HCT116 (cell line): ENCODE measurements around the gene PTCD1. TPM values are rescaled to one million over a fixed set of nuclear protein-coding genes. Genes with fewer than 3 reads are reported as not detected.

Experiments used
- ATAC-seq: fragments of 200-7000 bp; cut with Tn5 transposase; 2 replicates; pipeline ENCODE4 v1.9.1; 2020; ENCODE audit warnings: mild to moderate bottlenecking, moderate library complexity
- BruUV-seq: library from RNA; stranded (reverse); fragments of 400-500 nt; replicated peaks from 2 replicates; lab custom pipeline; 2021; lab: Mats Ljungman, UMichigan
- CTCF ChIA-PET: fragments of 300-600 bp; sonication (Branson Sonifier 250); formaldehyde crosslinking; loops from one replicate; lab custom pipeline; 2021; ENCODE audit warnings: antibody characterized with exemption; lab: Charles Lee
- POLR2A ChIA-PET: fragments of 300-600, 350-600 bp; sonication (Branson Sonifier 250); formaldehyde crosslinking; loops from one replicate; lab custom pipeline; 2021; ENCODE audit warnings: antibody characterized with exemption; lab: Charles Lee
- RAD21 ChIA-PET, 2 experiments: fragments of 300-600 bp; sonication (Branson Sonifier 250); formaldehyde crosslinking; loops; one replicate each; lab custom pipeline; 2023; ENCODE audit warnings: low total read pairs in 2 of 2; ENCODE audit not compliant: uncharacterized antibody in 2 of 2, unreplicated experiment in 2 of 2, low non-redundant PET in 1 of 2; lab: Charles Lee
- DNase-seq: peaks from one replicate; pipeline ENCODE4 v3.0.0-alpha.2; 2010; ENCODE audit warnings: low read depth, low spot score
- H2AFZ ChIP-seq: fragments of 200-600 bp; shearing (Covaris generic), sonication (generic); 2 replicates; pipeline ENCODE4 v1.6.1; 2017; ENCODE audit warnings: low read depth, mixed run types, mixed read lengths, antibody characterized with exemption, low read length; ENCODE audit not compliant: poor library complexity, severe bottlenecking
- H3K27ac ChIP-seq: 2 replicates; pipeline ENCODE4 v1.5.1; 2012; ENCODE audit warnings: low read depth, low read length
- H3K27me3 ChIP-seq: fragments of 200-600 bp; sonication (generic); 2 replicates; pipeline ENCODE4 v1.6.1; 2016; ENCODE audit warnings: mixed run types, low read length, mixed read lengths; ENCODE audit not compliant: insufficient read depth
- H3K36me3 ChIP-seq, 2 experiments: fragments of 200-500 bp in 1 of 2; fragments of 200-600 bp in 1 of 2; sonication (Bioruptor generic) in 1 of 2; sonication (generic) in 1 of 2; 2 replicates each; pipeline versions ENCODE4 v1.5.1 to v1.6.1; 2014 to 2016; ENCODE audit warnings: low read length in 2 of 2, inconsistent platforms in 1 of 2, mixed read lengths in 1 of 2, mixed run types in 1 of 2; ENCODE audit not compliant: insufficient read depth in 2 of 2, control insufficient read depth in 1 of 2
- H3K4me1 ChIP-seq, 2 experiments: fragments of 200-600 bp in 1 of 2; sonication (generic) in 1 of 2; 2 replicates each; pipeline versions ENCODE4 v1.5.1 to v1.6.1; 2012 to 2017; ENCODE audit warnings: low read length in 2 of 2, inconsistent platforms in 1 of 2, mild to moderate bottlenecking in 1 of 2, mixed read lengths in 1 of 2, mixed run types in 1 of 2, moderate library complexity in 1 of 2; ENCODE audit not compliant: insufficient read depth in 2 of 2, control insufficient read depth in 1 of 2
- H3K4me2 ChIP-seq: fragments of 200-600 bp; sonication (generic); 2 replicates; pipeline ENCODE4 v1.6.1; 2017; ENCODE audit warnings: mixed run types, low read length, mixed read lengths
- H3K4me3 ChIP-seq, 2 experiments: fragments of 200-600 bp in 1 of 2; sonication (generic) in 1 of 2; replicated peaks in 1 of 2; 2 replicates each; pipeline ENCODE4 v1.5.1; 2011 to 2016; ENCODE audit warnings: low read length in 2 of 2, control low read depth in 1 of 2, low read depth in 1 of 2, mild to moderate bottlenecking in 1 of 2, mixed read lengths in 1 of 2, mixed run types in 1 of 2
- H3K79me2 ChIP-seq: fragments of 200-600 bp; sonication (generic); 2 replicates; pipeline ENCODE4 v1.6.1; 2017; ENCODE audit warnings: mild to moderate bottlenecking, mixed run types, low read length, moderate library complexity, mixed read lengths; ENCODE audit not compliant: insufficient read depth
- H3K9ac ChIP-seq: fragments of 200-600 bp; sonication (generic); 2 replicates; pipeline ENCODE4 v1.6.1; 2016; ENCODE audit warnings: low read length, mixed read lengths
- H3K9me2 ChIP-seq: fragments of 200-600 bp; sonication (generic), shearing (Covaris generic); 2 replicates; pipeline ENCODE4 v1.6.1; 2017; ENCODE audit warnings: mixed run types, mild to moderate bottlenecking, moderate library complexity; ENCODE audit not compliant: insufficient read depth
- H3K9me3 ChIP-seq, 2 experiments: fragments of 200-500 bp in 1 of 2; fragments of 200-600 bp in 1 of 2; sonication (Bioruptor generic) in 1 of 2; sonication (generic) in 1 of 2; 2 replicates each; pipeline ENCODE4 v1.6.1; 2014 to 2017; ENCODE audit warnings: low read length in 2 of 2, mixed read lengths in 2 of 2, inconsistent platforms in 1 of 2, low read depth in 1 of 2, mild to moderate bottlenecking in 1 of 2, mixed run types in 1 of 2, moderate library complexity in 1 of 2; ENCODE audit not compliant: control insufficient read depth in 1 of 2, insufficient read depth in 1 of 2
- H4K20me1 ChIP-seq: fragments of 200-600 bp; sonication (generic), shearing (Covaris generic); 2 replicates; pipeline ENCODE4 v1.6.1; 2017; ENCODE audit warnings: mixed run types, mild to moderate bottlenecking, moderate library complexity; ENCODE audit not compliant: insufficient read depth
- CBX3 ChIP-seq: IDR thresholded peaks from 2 replicates; pipeline ENCODE4 v1.6.1; 2012; ENCODE audit warnings: low read depth
- EGR1 ChIP-seq: IDR thresholded peaks from 2 replicates; pipeline ENCODE4 v1.6.1; 2012; ENCODE audit warnings: low read depth
- ELF1 ChIP-seq: IDR thresholded peaks from 2 replicates; pipeline ENCODE4 v1.6.1; 2012; ENCODE audit warnings: low read depth, borderline replicate concordance
- EZH2 ChIP-seq: fragments of 200-600 bp; sonication (generic); IDR thresholded peaks from 2 replicates; pipeline ENCODE4 v1.6.1; 2017; ENCODE audit warnings: antibody characterized with exemption, mixed run types
- EZH2phosphoT487 ChIP-seq: fragments of 200-600 bp; IDR thresholded peaks from 2 replicates; pipeline ENCODE4 v1.6.1; 2018; ENCODE audit warnings: antibody characterized with exemption, borderline replicate concordance
- FOSL1 ChIP-seq: IDR thresholded peaks from 2 replicates; pipeline ENCODE4 v1.6.1; 2012; ENCODE audit warnings: low read depth
- RAD21 ChIP-seq: IDR thresholded peaks from 2 replicates; pipeline ENCODE4 v1.6.1; 2012; ENCODE audit warnings: low read depth, mild to moderate bottlenecking
- REST ChIP-seq: IDR thresholded peaks from 2 replicates; pipeline ENCODE4 v1.6.1; 2012; ENCODE audit warnings: low read depth
- SIN3A ChIP-seq: IDR thresholded peaks from 2 replicates; pipeline ENCODE4 v1.6.1; 2012; ENCODE audit warnings: low read depth
- SP1 ChIP-seq: IDR thresholded peaks from 2 replicates; pipeline ENCODE4 v1.6.1; 2012; ENCODE audit warnings: low read depth
- SRF ChIP-seq: IDR thresholded peaks from 2 replicates; pipeline ENCODE4 v1.6.1; 2012; ENCODE audit warnings: low read depth
- TCF7L2 ChIP-seq: IDR thresholded peaks from 2 replicates; pipeline ENCODE4 v1.7.0; 2011; ENCODE audit warnings: borderline replicate concordance, inconsistent platforms; ENCODE audit not compliant: insufficient read depth, insufficient read length; ENCODE audit errors: extremely low read depth
- YY1 ChIP-seq: IDR thresholded peaks from 2 replicates; pipeline ENCODE4 v1.6.1; 2011; ENCODE audit warnings: low read length, low read depth, moderate library complexity, mild to moderate bottlenecking; ENCODE audit not compliant: insufficient replicate concordance; ENCODE audit errors: extremely low read depth
- ZFX ChIP-seq: fragments of 450-650 bp; IDR thresholded peaks from 2 replicates; pipeline ENCODE4 v1.6.1; 2017
- intact Hi-C: fragments of 100-400 bp; cut with micrococcal nuclease; formaldehyde crosslinking; loops from 2 replicates; pipeline ENCODE4 v1.10.0; 2022
- total RNA-seq: library from RNA; stranded (reverse); gene quantifications from one replicate; pipeline ENCODE4 v1.2.1, GENCODE V29; 2021; ENCODE audit not compliant: unreplicated experiment
- TF ChIP-seq, protein P1 (sequence below), 3 experiments: fragments of 200-600 bp in 1 of 3; sonication (generic) in 1 of 3; IDR thresholded peaks in 2 of 3; conservative IDR thresholded peaks in 1 of 3; 2 replicates each; pipeline ENCODE4 v1.5.1; 2012 to 2017; ENCODE audit warnings: low read depth in 2 of 3, low read length in 2 of 3, antibody characterized with exemption in 1 of 3, borderline replicate concordance in 1 of 3, control low read depth in 1 of 3, mild to moderate bottlenecking in 1 of 3, mixed read lengths in 1 of 3, mixed run types in 1 of 3, moderate library complexity in 1 of 3; ENCODE audit not compliant: insufficient read depth in 1 of 3
- TF ChIP-seq, protein P2 (sequence below): IDR thresholded peaks from 2 replicates; pipeline ENCODE4 v1.6.1; 2011; ENCODE audit warnings: mild to moderate bottlenecking, low read length, moderate library complexity; ENCODE audit not compliant: insufficient replicate concordance; ENCODE audit errors: extremely low read depth

The PTCD1 gene
- total RNA-seq, 1 experiment from 2014 or later = 9.2 TPM

DNA sequence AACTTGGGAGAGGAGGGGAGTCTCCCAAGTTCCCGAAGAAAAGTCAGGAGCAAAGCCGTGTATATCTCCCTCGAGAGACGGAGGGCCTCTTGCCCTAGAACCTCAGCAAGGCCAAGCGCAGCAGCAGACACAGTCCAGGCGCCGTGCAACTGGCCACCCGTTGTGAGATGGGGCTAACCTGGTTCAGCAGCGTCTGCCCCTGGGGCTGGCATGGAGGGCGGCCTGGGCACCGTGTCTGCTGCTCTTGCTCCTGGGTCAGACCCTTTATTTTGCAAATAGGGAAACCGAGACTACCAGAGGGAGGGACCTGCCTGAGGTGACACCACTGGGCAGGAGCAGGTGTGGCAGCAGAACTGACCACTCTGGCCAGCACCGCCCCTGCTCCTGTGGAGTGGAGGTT, 13.9 kb upstream of the PTCD1 start:
- no peak overlapping the region for H3K27ac ChIP-seq
- no peak overlapping the region for H3K9ac ChIP-seq
- H3K36me3 ChIP-seq = peaks cover 39 to 63% of the 10 kb centered on the region in 2 experiments; a peak in 3 of 4 replicates
- H2AFZ ChIP-seq = no peak overlapping the region
- peaks cover 26% of the 10 kb centered on the region; the same call in 1 of the 2 replicates for H3K79me2 ChIP-seq
- ChIA-PET POLR2A (no interaction called here), RAD21 (no interaction called here), CTCF (no interaction called here)
- intact Hi-C loops = no loop called here
- no peak for TF ChIP-seq EGR1
- TF ChIP-seq, protein P1, sequence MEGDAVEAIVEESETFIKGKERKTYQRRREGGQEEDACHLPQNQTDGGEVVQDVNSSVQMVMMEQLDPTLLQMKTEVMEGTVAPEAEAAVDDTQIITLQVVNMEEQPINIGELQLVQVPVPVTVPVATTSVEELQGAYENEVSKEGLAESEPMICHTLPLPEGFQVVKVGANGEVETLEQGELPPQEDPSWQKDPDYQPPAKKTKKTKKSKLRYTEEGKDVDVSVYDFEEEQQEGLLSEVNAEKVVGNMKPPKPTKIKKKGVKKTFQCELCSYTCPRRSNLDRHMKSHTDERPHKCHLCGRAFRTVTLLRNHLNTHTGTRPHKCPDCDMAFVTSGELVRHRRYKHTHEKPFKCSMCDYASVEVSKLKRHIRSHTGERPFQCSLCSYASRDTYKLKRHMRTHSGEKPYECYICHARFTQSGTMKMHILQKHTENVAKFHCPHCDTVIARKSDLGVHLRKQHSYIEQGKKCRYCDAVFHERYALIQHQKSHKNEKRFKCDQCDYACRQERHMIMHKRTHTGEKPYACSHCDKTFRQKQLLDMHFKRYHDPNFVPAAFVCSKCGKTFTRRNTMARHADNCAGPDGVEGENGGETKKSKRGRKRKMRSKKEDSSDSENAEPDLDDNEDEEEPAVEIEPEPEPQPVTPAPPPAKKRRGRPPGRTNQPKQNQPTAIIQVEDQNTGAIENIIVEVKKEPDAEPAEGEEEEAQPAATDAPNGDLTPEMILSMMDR (IDR thresholded peaks at IDR 0.05 in 2 of 3, conservative IDR thresholded peaks at IDR 0.05 in 1 of 3; ENCODE audit: borderline replicate concordance in 1 of 3, insufficient read depth in 1 of 3, low read depth in 2 of 3, low read length in 2 of 3) = no peak
- TF ChIP-seq REST = no peak
- no peak for TF ChIP-seq EZH2phosphoT487
- no peak for TF ChIP-seq CBX3
- no peak for TF ChIP-seq TCF7L2
- TF ChIP-seq ELF1 = no peak
- no peak for TF ChIP-seq ZFX
- no peak for TF ChIP-seq EZH2
- no peak for TF ChIP-seq RAD21
- TF ChIP-seq SP1 = no peak
- no peak for TF ChIP-seq FOSL1
- TF ChIP-seq SRF = no peak
- TF ChIP-seq YY1 = no peak
- TF ChIP-seq SIN3A = no peak
- TF ChIP-seq, protein P2, sequence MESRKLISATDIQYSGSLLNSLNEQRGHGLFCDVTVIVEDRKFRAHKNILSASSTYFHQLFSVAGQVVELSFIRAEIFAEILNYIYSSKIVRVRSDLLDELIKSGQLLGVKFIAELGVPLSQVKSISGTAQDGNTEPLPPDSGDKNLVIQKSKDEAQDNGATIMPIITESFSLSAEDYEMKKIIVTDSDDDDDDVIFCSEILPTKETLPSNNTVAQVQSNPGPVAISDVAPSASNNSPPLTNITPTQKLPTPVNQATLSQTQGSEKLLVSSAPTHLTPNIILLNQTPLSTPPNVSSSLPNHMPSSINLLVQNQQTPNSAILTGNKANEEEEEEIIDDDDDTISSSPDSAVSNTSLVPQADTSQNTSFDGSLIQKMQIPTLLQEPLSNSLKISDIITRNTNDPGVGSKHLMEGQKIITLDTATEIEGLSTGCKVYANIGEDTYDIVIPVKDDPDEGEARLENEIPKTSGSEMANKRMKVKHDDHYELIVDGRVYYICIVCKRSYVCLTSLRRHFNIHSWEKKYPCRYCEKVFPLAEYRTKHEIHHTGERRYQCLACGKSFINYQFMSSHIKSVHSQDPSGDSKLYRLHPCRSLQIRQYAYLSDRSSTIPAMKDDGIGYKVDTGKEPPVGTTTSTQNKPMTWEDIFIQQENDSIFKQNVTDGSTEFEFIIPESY = no peak
- no peak overlapping the region for H3K4me3 ChIP-seq
- H3K27me3 ChIP-seq = no peaks in the 10 kb centered on the region
- DNase-seq (no peak), ATAC-seq (no peak)
- no peak overlapping the region for H3K4me2 ChIP-seq
- no peaks in the 10 kb centered on the region for H3K9me3 ChIP-seq
- H4K20me1 ChIP-seq = no peaks in the 10 kb centered on the region
- no TSS peak for BruUV-seq
- no peaks in the 10 kb centered on the region for H3K9me2 ChIP-seq
- H3K4me1 ChIP-seq = no peaks in the 10 kb centered on the region
